A549 (cell line): ENCODE results near the gene GAA.

Source experiments
- CTCF ChIP-seq: fragments of >200 bp; sonication (Bioruptor Twin); formaldehyde crosslinking; IDR thresholded peaks from 3 replicates; pipeline ENCODE4 v1.5.1; 2016
- PHF8 ChIP-seq: fragments of 200-600 bp; sonication (generic); IDR thresholded peaks from 2 replicates; pipeline ENCODE4 v1.6.1; 2016; ENCODE audit warnings: low read depth, mild to moderate bottlenecking, antibody characterized with exemption, moderate library complexity, borderline replicate concordance
- POLR2A ChIP-seq: IDR thresholded peaks from 2 replicates; pipeline ENCODE4 v1.6.1; 2012; ENCODE audit warnings: mild to moderate bottlenecking, low read length
- RAD21 ChIP-seq, 2 experiments: fragments of >200 bp in 1 of 2; sonication (Bioruptor Twin) in 1 of 2; formaldehyde crosslinking in 1 of 2; IDR thresholded peaks in 1 of 2; conservative IDR thresholded peaks in 1 of 2; 2 replicates in 1 of 2; 3 replicates in 1 of 2; pipeline ENCODE4 v1.6.1; 2012 to 2018; ENCODE audit warnings: inconsistent platforms in 1 of 2
- TF ChIP-seq, protein P1 (sequence below): fragments of >200 bp; sonication (Bioruptor Twin); formaldehyde crosslinking; IDR thresholded peaks from 3 replicates; pipeline ENCODE4 v1.6.1; 2016

- no peak for TF ChIP-seq CTCF
- TF ChIP-seq POLR2A: no peak
- no peak for TF ChIP-seq PHF8
- TF ChIP-seq RAD21 (conservative IDR thresholded peaks at IDR 0.05 in 1 of 2, IDR thresholded peaks at IDR 0.05 in 1 of 2): no peak
- TF ChIP-seq, protein P1, sequence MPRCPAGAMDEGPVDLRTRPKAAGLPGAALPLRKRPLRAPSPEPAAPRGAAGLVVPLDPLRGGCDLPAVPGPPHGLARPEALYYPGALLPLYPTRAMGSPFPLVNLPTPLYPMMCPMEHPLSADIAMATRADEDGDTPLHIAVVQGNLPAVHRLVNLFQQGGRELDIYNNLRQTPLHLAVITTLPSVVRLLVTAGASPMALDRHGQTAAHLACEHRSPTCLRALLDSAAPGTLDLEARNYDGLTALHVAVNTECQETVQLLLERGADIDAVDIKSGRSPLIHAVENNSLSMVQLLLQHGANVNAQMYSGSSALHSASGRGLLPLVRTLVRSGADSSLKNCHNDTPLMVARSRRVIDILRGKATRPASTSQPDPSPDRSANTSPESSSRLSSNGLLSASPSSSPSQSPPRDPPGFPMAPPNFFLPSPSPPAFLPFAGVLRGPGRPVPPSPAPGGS: no peak
These were observed 29.0 kb upstream of the GAA start for GRCh38 chr17:80072410-80072809.
